Fibroblast of skin of abdomen (primary cell): ENCODE data around the gene ABHD17B.
A peak's percentile ranks its signal among the peaks of the same experiment; 100 is the strongest.

Source experiments
- DNase-seq: peaks from one replicate; pipeline ENCODE4 v3.0.0-alpha.2; 2013

Gene ABHD17B

DNA sequence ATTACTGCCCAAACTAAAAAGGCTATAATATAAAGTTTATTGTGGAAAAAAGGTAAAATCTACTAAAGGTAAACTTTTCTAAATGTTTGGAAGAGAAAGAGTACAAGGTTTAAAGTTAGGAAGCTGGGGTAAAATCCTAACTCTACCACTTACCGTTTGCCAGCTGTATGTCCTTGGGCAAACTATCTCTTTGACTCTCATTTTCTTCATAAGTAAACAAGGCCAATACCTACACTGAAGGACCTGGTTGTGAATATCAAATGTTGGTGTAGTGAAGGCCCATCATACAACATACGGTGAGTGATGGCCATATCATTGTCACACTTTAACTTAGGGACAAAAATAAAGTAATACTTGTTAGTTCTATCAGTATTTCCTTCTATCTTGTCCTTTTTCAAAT, 34.9 kb downstream of the ABHD17B start:
- no peak for DNase-seq

DNA sequence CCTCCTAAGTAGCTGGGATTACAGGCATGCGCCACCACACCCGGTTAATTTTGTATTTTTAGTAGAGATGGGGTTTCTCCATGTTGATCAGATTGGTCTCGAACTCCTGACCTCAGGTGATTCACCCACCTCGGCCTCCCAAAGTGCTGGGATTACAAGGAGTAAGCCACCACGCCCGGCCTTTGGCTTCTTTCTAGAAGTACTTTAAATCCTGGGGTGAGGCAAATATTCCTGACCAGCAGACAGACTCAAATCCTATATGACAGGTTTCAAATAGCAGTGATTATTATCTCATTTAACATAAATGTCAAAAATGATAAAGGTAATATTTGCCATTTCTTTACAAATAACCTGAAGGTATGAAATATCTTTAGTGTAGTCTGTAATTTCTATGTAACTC, 35.6 kb downstream of the ABHD17B start:
- no peak for DNase-seq

DNA sequence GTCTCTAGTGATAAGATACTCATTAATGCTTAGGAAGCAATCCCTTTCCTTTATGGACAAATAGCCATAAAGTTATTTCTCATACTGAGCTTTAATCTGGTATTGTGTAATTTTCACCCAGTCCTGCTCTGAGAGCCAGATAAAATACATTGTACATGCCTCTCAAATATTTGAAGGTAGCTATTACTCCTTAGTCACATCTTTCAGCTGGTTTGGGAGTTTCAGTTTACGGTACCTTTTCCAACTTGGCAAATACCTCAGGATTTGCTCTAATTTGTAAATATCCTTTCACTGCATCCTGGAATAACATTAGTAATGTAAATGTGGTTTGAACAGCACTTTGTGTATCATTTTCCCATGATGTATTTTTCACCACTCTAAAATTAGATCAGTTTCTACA, 47.4 kb downstream of the ABHD17B start:
- peak; percentile 31 for DNase-seq

DNA sequence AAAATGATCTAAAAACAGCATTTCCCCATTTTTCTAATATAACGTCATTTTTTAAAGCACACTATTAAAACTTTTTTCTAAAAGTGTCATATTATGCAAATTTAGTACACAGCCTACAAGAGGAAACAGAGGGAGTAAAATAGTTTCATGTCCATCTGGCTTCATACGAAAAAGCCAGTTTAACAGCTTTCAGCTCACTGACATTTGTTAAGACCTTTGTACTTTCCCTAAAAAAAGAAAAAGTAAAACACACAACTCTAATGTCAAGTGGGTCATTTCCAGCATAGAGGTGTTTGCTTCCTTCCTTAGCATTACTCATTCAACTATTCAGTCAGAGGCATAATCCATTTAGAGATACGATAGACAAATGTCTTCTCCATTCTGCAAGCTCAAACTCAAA, 49.4 kb downstream of the ABHD17B start:
- no peak for DNase-seq

DNA sequence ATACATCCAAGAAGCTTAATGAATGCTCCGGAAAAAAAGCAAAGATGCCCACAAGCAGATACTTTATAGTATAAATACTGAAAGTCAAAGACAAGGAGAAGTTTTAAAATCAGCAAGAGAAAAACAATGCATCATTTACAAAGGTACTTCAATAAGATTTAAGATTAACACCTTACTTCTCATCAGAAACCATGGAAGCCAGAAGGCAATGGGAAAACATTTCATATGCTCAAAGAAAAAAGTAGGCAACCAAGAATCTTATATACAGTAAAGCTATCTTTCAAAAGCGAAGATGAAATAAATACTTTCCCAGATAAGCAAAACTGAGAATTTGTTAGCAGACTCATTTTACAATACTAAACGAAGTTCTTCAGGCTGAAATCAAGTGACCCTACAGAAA, 51.1 kb downstream of the ABHD17B start:
- no peak for DNase-seq

DNA sequence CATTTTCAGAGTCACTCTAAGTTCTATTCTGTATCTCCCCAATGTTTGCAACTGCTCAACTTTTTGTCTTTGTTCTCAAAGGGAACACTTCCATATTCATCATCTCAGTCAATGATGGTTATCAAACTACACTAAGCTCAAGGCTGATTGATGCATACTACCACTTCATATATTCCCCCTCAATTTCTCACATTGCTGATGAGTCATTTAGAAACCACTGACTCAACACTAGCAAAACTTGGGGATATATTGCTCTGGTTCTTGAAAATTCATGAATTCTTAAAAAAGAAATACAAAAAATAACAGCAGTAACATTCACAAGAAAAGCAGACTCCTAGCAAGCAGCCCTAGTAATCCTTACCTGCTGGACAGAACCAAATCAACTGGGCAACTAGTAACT, 52.2 kb downstream of the ABHD17B start:
- DNase-seq: peak; percentile 62

DNA sequence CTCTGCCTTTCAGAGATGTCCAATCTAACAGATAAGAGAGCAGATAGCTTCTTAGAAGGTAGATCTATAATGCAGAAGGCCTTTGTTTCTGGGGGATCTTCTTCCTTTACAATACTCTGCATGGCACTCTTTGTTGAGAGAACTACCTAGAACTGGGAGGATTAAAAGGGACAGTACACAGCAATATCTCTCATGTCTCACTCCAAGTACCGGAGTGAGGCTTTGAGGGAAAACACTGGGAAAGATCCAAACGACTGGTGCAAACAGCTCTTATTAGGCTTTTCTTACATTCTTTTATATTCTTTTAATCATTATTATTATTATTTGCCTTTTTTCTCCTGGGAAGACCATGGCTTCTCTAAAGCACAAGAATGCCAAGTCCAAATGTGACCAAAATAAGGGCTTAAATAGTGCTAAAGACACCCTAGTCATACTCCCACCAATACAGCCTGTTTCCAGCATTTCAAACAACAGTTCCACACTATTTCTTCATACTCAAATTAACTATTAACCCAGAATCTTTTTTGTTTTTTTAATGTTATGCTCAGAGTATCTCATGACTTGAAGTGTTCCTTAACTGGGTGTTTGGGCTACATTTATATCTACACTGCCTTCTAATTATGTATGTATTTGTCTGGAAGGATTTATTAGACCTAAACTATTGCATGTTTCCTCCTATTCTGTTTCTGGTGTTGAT, 52.7 kb downstream of the ABHD17B start:
- no peak for DNase-seq

DNA sequence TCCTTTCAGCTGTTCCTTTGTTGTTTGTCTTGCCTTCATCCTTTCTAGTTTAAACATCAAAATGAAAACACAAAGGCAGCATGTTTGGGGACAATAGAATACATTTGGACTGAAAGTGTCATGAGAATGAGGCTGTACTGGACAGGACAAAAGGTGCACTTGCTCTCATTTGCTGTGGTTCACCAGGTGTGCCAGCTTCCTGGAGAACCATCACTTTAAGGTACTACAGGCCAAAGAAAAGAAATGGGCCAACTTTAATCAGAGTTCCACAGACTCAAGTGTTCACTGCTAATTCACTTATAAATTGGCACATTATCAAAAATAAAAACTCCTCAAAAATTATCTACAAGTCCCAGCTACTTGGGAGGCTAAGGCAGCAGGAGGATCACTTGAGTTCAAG, 53.8 kb downstream of the ABHD17B start:
- DNase-seq: no peak

DNA sequence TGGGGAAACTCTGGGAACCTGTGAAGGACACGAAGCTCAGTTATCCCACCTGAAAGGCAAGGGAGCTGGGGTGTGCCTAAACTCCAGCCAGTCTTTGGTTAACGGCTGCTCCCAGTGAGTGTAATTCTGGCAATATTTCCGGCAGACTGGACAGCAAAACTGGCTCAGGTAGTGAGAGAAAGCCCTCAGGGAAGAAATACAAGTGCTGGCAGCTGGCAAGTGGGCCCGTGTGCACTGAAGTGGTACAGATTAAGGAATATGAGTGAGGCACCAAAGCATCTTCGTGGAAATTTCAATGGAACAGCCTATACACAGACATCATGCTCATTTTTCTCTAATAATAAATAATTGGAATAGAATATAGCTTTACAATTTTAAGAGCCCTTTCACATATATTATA, 56.2 kb downstream of the ABHD17B start:
- DNase-seq: no peak

DNA sequence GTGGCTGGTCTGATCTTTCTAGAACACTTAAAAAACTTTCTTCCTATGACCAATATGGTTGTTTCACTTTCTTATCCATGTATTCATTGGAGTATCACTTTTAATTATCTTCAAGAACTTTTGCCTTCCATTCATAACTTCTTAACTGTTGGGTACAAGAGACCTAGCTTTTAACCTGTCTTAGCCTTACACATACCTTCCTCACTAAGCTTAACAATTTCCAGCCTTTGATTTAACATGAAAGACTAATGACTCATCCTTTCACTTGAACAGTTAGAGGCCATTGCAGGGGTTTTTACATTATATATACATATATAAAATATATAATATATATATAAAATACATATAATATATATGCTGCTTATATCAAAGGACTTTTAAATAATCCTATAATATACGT, 57.9 kb downstream of the ABHD17B start:
- DNase-seq: no peak

DNA sequence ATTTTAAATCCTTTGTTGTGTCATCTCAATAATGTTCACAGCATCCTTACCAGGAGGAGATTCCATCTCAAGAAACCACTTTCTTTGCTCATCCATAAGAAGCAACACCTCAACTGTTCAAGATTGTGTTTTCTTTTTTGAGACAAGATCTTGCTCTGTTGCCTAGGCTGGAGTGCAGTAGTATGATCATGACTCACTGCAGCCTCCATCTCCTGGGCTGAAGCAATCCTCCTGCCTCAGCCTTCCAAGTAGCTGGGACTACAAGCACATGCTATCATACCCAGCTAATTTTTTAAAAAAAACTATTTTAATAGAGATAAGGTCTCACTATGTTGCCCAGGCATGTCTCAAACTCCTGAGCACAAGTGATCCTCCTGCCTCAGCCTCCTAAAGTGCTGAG, 60.0 kb downstream of the ABHD17B start:
- no peak for DNase-seq

DNA sequence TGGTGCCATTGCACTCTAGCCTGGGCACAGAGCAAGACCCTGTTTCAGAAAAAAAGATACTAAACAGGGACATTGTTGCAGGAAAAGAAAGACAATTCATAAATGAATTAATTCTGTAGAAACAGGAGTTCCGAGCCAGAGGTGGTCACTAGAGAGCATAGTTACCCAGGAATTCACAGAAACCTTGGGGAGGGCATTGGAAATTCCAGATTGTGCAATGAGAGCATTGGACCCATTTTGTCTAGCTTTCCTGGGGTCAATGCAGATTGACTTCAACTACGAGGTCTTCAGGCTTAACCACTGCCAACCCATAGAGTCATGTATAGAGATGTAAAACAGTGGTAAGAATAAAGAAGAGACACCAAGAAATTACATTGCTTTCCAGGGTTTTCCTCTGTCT, 63.1 kb downstream of the ABHD17B start:
- no peak for DNase-seq

DNA sequence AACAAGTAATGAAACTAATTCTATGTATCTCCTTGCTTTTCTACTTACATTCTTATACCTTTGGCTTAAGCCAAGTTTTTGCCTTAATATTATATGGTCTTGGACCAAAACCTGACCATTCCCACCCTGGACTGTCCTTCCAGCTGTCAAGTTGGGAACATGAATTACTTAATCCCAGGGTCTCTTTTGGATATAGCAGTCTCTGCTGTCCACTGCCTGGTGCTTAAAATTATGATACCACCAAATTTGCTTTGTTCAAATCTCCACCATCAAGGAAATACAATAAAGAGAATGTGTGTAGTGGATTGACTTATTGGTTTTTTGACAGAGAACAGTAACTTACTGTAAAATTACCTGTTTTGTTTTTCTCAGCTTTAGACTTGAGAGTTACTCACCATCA, 66.2 kb downstream of the ABHD17B start:
- no peak for DNase-seq

DNA sequence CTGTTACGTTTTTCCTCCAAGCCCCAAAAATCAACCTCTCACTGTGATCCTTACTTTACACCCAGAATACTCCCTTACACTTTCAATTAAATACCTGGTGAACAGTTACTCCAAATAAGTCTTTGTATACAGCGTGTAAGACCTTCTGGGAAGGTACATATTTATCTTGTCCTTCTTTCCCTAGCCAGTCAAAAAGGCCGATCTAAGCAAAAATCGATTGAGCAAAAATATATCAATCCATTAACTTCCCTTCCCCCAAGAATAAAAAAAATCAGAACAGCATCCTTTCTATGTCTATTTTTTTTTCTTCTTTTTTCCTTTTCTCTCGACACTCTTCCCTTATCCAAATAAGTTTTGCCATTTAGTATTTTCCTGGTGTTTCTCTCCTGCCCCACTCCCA, 71.3 kb downstream of the ABHD17B start:
- DNase-seq: no peak

DNA sequence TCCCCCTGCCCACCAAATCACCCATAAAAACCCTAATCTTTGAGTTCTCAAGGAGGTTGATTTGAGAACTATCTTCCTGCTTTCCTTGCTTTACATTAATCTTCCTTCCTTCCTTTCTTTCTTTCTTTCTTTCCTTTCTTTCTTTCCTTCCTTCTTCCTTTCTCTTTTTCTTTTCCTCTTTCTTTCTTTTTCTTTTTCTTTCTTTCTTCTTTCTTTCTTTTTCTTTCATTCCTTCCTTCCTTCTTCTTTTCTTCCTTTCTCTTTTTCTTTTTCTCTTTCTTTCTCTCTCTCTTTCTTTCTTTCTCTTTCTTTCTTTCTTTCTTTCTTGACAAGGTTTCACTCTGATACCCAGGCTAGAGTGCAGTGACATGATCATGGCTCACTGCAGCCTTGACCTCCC, 75.4 kb downstream of the ABHD17B start:
- DNase-seq: no peak

DNA sequence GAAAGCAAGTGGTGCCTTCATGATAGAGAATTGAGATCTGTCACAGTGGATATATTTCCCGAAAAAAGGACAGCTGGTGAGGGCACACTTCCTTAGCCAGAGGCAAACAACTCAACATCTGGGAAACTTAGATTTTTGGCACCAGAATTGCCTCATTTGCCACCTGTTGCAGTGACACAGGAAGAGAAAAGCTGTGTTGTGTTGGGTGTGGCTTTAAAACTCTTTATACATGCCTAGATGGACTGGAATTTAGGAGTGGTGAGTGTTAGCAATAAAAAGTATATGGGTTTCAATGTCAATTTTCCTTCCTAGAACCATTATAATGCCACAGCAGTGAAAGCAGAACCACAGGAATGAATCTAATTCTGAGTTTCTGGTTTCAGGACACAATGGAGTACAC, 80.1 kb downstream of the ABHD17B start:
- no peak for DNase-seq

DNA sequence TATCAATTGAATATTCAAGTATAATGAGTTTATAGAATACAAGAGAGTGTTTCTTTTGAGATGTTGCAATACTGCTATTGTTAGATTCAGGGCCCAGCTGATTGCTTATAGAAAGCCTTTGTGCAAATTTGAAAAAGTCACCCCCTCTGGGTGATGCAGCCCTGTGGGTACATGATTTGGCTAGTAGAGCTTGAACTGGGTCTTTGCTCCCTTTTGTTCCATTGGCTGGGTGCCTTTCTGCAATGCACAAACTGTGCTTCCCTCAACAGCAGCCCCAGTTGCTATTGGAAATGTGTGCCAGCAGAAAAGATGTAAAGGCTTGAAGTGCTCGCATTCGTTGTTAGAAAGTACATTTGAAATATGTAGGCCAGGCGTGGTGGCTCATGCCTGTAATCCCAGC, 80.8 kb downstream of the ABHD17B start:
- no peak for DNase-seq

DNA sequence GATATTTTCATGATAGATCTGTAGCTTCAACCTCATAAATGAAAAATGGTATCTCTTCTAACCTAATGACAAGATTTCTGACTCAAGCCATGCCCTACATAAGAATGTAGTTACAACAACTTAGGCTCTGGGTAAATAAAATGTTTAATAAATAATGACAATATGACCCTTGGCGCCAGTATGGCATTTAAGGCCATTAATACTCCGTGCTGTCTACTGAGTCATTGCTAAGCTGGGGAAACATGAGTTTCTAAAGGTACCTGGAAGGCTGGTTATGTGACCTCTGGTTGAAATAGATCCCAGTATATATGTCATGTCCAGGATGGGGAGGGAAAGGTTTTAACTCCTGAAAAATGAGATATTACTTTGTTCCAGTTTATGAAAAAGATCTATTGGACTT, 84.7 kb downstream of the ABHD17B start:
- DNase-seq: no peak

DNA sequence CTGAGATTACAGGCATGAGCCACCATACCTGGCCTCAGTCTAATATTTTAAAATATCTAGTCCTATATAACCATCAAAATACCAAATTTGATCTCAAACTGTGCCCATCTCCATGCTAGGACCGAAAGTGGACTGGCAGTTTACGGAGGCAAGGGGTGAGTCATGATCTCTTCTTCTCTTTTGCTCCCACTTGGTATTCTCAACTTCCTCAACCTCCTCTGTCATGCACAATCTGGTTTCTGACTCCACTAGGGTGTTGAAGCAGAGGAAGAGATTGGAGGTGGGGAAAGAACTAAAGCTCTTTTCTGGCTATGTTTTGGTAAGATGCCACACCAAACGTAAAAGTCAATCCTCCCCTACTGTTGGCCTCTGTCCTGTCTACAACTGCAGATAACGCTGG, 86.7 kb downstream of the ABHD17B start:
- no peak for DNase-seq

DNA sequence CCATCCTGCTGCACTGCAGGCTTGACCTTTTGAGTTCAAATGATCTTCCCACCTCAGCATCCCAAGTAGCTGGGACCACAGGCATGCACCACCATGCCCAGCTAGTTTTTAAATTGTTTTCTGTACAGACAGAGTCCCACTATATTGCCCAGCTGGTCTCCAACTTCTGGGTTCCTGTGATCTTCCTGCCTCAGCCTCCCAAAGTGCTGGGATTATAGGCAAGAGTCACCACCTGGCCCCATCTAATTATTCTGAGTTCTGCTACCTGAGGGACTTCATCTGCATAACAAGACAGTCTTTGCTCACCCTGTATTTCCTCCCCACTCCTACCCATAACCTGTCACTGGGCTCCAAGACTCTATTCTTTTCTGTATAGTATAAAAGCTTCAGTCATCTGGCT, 88.1 kb downstream of the ABHD17B start:
- no peak for DNase-seq

DNA sequence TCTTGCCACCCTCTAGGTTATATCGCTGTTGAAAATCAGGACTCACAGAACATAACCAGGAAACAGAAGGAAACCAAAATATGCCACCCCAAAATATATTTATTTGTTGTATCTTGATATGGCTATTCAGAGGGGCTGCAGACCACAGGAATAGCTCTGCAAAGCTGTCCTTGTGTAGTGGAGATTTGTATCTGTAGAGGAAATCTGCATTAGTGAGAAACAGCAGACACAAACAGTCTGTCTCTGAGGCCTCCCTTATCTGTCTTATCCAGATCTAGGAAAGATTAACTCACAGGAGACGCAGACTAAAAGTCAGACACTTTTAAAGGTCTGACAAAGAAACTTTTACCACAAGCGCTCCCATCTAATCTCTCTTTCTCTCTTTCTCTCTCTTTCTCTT, 88.5 kb downstream of the ABHD17B start:
- DNase-seq: no peak

DNA sequence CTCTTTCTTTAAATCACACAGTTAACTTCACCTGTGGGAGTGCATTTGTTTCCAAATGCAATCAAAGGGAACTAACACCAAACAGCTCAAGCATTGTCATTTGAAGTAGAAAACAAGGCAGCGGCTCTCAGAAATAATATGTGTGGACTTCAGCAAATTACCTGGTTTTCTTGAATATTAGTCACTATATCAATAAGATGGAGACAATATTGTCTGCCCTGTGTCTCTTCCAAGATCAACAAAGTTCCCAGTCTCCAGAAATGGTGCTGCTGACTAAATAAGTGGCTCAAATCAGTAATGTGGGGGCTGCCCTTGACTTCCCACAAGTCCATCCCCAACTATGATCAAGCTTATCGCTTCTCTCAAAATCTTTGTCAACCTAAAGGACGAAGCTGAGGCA, 89.6 kb downstream of the ABHD17B start:
- DNase-seq: no peak

DNA sequence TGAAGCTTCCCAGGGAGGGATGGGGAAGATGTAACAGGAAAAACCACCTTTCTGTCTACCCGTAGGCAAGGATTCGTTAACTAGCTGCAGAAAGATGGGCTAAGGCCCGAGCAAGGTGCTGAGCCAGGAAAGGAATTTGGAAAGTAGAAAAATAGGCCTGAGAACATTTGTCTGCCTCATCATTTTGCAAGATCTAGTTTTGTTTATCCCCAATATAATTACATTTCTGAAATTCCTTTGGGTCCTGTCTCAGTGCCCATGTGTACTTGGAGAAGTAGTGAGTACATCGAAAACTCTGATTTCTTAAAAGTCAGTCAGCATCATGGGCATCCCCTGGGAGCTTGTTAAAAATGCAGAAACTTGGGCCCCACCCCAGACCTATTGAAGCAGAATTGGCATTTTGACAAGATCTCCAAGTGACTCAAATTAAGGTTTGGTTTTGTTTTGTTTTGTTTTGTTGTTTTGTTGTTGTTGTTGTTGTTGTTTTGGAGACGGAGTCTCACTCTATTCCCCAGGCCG, 90.5 kb downstream of the ABHD17B start:
- DNase-seq: no peak

DNA sequence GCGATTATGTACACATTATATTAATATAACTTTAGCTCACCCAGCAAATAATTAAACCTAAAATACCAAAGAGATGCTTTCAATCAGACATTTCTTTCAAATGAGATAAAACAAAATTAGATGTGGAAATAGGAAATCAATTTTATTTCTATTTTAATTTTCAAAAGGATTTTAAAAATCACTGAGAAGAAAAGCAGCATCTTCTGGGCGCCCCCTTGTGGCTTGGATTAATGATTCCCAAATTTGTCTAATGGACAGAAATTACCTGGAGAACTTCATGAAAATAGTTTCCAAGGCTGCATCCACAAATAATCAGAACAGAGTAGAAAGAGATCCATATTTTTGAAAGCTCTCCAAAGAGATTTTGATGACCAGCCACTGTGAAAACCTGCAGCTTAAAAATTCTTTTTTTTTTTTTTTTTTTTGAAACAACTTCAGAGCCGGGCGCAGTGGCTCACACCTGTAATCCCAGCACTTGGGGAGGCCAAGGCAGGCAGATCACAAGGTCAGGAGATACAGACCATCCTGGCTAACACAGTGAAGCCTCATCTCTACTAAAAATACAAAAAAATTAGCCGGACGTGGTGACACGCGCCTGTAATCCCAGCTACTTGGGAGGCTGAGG, 91.8 kb downstream of the ABHD17B start:
- peak; percentile 36 for DNase-seq
